ENCODE measurements around the gene ALDH4A1.
A peak's percentile ranks its signal among the peaks of the same experiment; 100 is the strongest.
"Not testable (repeated sequence)": the region's sequence is repeated elsewhere in the genome, so short reads cannot be mapped to it uniquely, and the experiment has no call there.

Gene ALDH4A1

GRCh38 chr1:18847723-18848122 lies 54.6 kb downstream of the ALDH4A1 start:
- DNase-seq: not testable (repeated sequence)

- DNase-seq: no peak
These were observed 62.2 kb downstream of the ALDH4A1 start for GRCh38 chr1:18840145-18840544.

- no peak for DNase-seq
These were observed 65.7 kb downstream of the ALDH4A1 start for GRCh38 chr1:18836654-18837053.

- not testable (repeated sequence) for DNase-seq
These were observed 70.0 kb downstream of the ALDH4A1 start for GRCh38 chr1:18832319-18832718.

- no peak for DNase-seq
These were observed 70.7 kb downstream of the ALDH4A1 start for GRCh38 chr1:18831656-18832055.

GRCh38 chr1:18830596-18830995 lies 71.8 kb downstream of the ALDH4A1 start:
- DNase-seq: no peak

GRCh38 chr1:18829671-18830070 lies 72.7 kb downstream of the ALDH4A1 start:
- no peak for DNase-seq

GRCh38 chr1:18828224-18828623 lies 74.1 kb downstream of the ALDH4A1 start:
- peak in 1 of 2 donors; percentile 11 for DNase-seq

GRCh38 chr1:18823438-18823837 lies 78.9 kb downstream of the ALDH4A1 start:
- no peak for DNase-seq
